Measurements from ENCODE around the gene DPP7. TPM values are rescaled to one million over a fixed set of nuclear protein-coding genes. Genes with fewer than 3 reads are reported as not detected.

DPP7 gene
- total and polyA plus RNA-seq, 2 of the 4 experiments (the other 2 are of a cell fraction), result 14.9 to 76.4 TPM

- H3K36me3 ChIP-seq (ENCODE audit: control insufficient read depth, insufficient read depth, low read length), result peaks cover 48% of the 10 kb centered on the region
- H2BK120ac ChIP-seq (ENCODE audit: low read depth, low read length), result no peak overlapping the region
- 91% methylated on average over 10 of the region's 35 CpGs; no CpG with 5 or more reads in 1 of the 2 experiments for WGBS, 2 experiments (ENCODE audit: extremely low coverage in 2 of 2, insufficient read length in 1 of 2)
- no peaks in the 10 kb centered on the region for H4K20me1 ChIP-seq (ENCODE audit: insufficient read depth, low read length)
- CTCF ChIA-PET, result no interaction called here
- no peak overlapping the region for H2BK20ac ChIP-seq (ENCODE audit: low read depth, low read length)
- H2BK5ac ChIP-seq (ENCODE audit: low read depth, low read length, poor library complexity, severe bottlenecking), result no peak overlapping the region
- no peak overlapping the region for H4K8ac ChIP-seq (ENCODE audit: low read depth in 2 of 2, low read length in 2 of 2)
- POLR2A ChIA-PET (ENCODE audit: unreplicated experiment), result no interaction called here
- no peak overlapping the region for H3K9ac ChIP-seq (ENCODE audit: low read depth, low read length)
- ATAC-seq (ENCODE audit: low read depth) (no peak), DNase-seq (no peak)
- no peak overlapping the region for H2BK15ac ChIP-seq (ENCODE audit: low read depth, low read length)
- dilution Hi-C loops (cut with HindIII; ENCODE audit: low sequenced_read_pairs, unreplicated experiment) (no loop called here), intact Hi-C loops (cut with micrococcal nuclease) (no loop called here), in situ Hi-C loops (cut with MboI; ENCODE audit: low sequenced_read_pairs) (no loop called here)
- H3K27me3 ChIP-seq (ENCODE audit: control insufficient read depth, insufficient read depth, low read length), result no peaks in the 10 kb centered on the region
- H4K5ac ChIP-seq (ENCODE audit: low read depth, low read length), result no peak overlapping the region
- no peak overlapping the region for H3K23ac ChIP-seq (ENCODE audit: low read depth, low read length)
- no peak overlapping the region for H3K4ac ChIP-seq (ENCODE audit: low read depth, low read length)
- peak overlapping the region; percentile 72 for H2AK9ac ChIP-seq (replicated peaks; ENCODE audit: low read depth, low read length, poor library complexity)
- H3K9me3 ChIP-seq (ENCODE audit: control insufficient read depth, insufficient read depth, low read length), result no peaks in the 10 kb centered on the region
- no peak overlapping the region for H3K56ac ChIP-seq (ENCODE audit: extremely low read depth, insufficient read depth, low read length)
- H3K4me2 ChIP-seq (ENCODE audit: low read depth, low read length), result no peak overlapping the region
- H3K27ac ChIP-seq (ENCODE audit: insufficient read depth, low read length), result no peak overlapping the region
- H4K91ac ChIP-seq (ENCODE audit: insufficient read depth, low read depth, low read length), result no peak overlapping the region
- H3K79me1 ChIP-seq (ENCODE audit: low read depth in 1 of 2, low read length in 2 of 2), result 0 out of 4 replicates have a peak, but pooled peaks cover 0 to 3% of the 10 kb centered on the region in 2 experiments
- TF ChIP-seq CEBPB (IDR thresholded peaks at IDR 0.05; ENCODE audit: low read depth, low read length) (no peak), MAFK (IDR thresholded peaks at IDR 0.05; ENCODE audit: low read depth, low read length) (no peak), MAZ (IDR thresholded peaks at IDR 0.05; ENCODE audit: borderline replicate concordance, low read depth, low read length) (no peak), BHLHE40 (IDR thresholded peaks at IDR 0.05; ENCODE audit: low read depth, low read length) (no peak), ELK1 (IDR thresholded peaks at IDR 0.05; ENCODE audit: borderline replicate concordance, low read depth, low read length) (no peak), MXI1 (IDR thresholded peaks at IDR 0.05; ENCODE audit: borderline replicate concordance, low read depth, low read length) (no peak), RFX5 (IDR thresholded peaks at IDR 0.05; ENCODE audit: low read depth, low read length) (no peak), CHD1 (IDR thresholded peaks at IDR 0.05; ENCODE audit: low read depth, low read length) (no peak), POLR2A (IDR thresholded peaks at IDR 0.05; ENCODE audit: low read depth, low read length) (no peak), USF2 (IDR thresholded peaks at IDR 0.05; ENCODE audit: low read depth, low read length) (no peak), RCOR1 (IDR thresholded peaks at IDR 0.05; ENCODE audit: insufficient replicate concordance, low read length) (no peak), CTCF (conservative IDR thresholded peaks at IDR 0.05; ENCODE audit: low read depth, low read length) (no peak), RAD21 (IDR thresholded peaks at IDR 0.05; ENCODE audit: low read length) (no peak), FOS (IDR thresholded peaks at IDR 0.05; ENCODE audit: low read depth, low read length) (no peak), NFE2L2 (IDR thresholded peaks at IDR 0.05; ENCODE audit: low read depth, low read length) (no peak), SMC3 (IDR thresholded peaks at IDR 0.05; ENCODE audit: low read depth, low read length) (no peak)
- H3K18ac ChIP-seq (ENCODE audit: low read depth, low read length), result no peak overlapping the region
- H3K14ac ChIP-seq (replicated peaks; ENCODE audit: low read depth, low read length), result no peak overlapping the region
- no peak overlapping the region for H2AK5ac ChIP-seq (ENCODE audit: low read depth, low read length)
- H2AFZ ChIP-seq (replicated peaks; ENCODE audit: low read length, poor library complexity), result no peak overlapping the region
- no peaks in the 10 kb centered on the region for H3K9me1 ChIP-seq (ENCODE audit: insufficient read depth, low read length)
- BruUV-seq (replicated peaks), result no TSS peak
- H3K4me3 ChIP-seq (ENCODE audit: insufficient read depth, low read depth, low read length), result no peak overlapping the region
- H3K4me1 ChIP-seq (ENCODE audit: control insufficient read depth, insufficient read depth, low read length), result peaks cover 6% of the 10 kb centered on the region
Measured at GRCh38 chr9:137111788-137112563, 2.6 kb downstream of the DPP7 start.

Measured in IMR-90 (cell line).